Frontal cortex (tissue), 4 donors: ENCODE data around the gene CLCN2. TPM values are rescaled to one million over a fixed set of nuclear protein-coding genes. Genes with fewer than 3 reads are reported as not detected.

Source experiments
- DNase-seq, 2 donors: peaks; one replicate each; pipeline ENCODE4 v3.0.0; 2012; ENCODE audit warnings: low spot score in 2 of 2
- FAIRE-seq: peaks from 2 replicates; lab custom pipeline; 2012; peaks lifted over from hg19 to GRCh38; lab: Jason Lieb, UNC
- small RNA-seq: library from RNA; depleted of rRNA; stranded (forward); fragments of <200 nt; gene quantifications from one replicate; pipeline ENCODE3, GENCODE V24; 2014
- total RNA-seq: library from RNA; depleted of rRNA; stranded (reverse); fragments of >200 nt; gene quantifications from one replicate; pipeline ENCODE4 v1.2.3, GENCODE V29; 2014
- donor health status: control.
- donor health status: control.
- donor health status: control.

Gene CLCN2
- total RNA-seq, 1 donor from 2014 or later, result 7.3 TPM

DNA sequence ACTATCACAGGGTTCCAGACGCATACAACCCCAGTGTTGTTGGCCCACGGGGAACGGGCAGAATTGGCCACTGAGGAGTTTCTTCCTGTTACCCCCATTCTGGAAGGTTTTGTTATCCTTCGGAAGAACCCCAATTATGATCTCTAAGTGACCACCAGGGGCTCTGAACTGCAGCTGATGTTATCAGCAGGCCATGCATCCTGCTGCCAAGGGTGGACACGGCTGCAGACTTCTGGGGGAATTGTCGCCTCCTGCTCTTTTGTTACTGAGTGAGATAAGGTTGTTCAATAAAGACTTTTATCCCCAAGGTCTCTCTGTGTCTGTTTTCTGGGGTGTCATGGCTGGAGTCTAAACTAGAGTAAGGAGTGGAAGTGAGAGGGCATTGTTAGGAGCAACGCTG is 52.7 kb downstream of the CLCN2 start:
- FAIRE-seq (no peak), DNase-seq (no peak)

DNA sequence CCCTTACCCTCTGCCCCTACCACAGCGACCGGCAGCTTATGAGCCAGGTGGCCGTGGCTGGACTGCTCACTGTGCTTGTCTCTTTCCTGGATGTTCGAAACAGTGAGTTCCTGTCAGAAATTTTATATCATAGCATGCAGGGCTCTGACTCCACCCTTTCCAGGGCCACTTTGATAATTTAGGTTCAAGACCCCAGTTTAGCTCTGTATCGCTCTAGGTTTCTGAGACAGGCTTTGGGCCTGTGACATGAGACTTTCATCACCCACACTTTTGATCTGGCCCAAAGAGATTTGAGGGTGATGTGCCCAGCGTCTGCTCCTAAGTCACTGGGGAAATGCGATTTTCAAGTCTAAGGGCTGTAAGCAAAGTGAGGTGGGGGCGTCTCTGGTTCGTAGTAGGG is 53.5 kb downstream of the CLCN2 start:
- DNase-seq, result no peak
- no peak for FAIRE-seq

DNA sequence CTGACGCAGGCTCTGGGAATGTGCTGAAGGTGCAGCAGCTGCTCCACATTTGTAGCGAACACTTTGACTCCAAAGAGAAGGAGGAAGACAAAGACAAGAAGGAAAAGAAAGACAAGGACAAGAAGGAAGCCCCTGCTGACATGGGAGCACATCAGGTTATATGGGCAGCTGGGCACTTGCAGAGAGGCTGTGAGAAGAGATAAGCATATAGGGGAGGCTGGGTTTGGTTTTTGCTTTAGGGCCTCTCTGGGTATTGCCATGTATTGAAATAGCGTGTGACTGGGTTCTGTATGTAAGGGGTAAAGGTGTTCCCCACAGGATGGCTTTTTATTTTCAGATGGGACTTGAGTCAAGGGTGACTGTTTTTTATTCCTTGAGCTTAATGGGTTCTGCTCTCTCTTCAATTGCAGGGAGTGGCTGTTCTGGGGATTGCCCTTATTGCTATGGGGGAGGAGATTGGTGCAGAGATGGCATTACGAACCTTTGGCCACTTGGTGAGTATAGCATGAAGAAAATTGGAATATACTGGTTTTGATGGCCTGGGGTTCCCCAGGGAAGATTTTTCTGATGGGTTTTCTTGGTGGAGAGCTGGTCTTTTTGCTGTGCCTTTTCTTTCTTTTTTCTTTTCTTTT is 54.9 kb downstream of the CLCN2 start:
- DNase-seq (no peak), FAIRE-seq (no peak)

DNA sequence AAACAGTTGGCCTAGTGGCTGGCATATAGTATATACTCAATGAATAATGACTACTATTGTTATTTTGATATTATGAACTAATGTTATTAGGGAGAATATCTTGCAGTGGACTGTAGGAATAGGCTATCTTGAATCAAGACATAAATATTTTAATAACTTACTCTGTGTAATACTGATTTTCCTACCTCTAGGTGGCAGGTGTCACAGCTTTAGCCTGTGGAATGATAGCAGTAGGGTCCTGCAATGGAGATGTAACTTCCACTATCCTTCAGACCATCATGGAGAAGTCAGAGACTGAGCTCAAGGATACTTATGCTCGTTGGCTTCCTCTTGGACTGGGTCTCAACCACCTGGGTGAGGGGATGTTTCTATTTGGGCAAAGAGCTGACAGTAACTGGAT is 55.8 kb downstream of the CLCN2 start:
- DNase-seq (no peak), FAIRE-seq (no peak)

DNA sequence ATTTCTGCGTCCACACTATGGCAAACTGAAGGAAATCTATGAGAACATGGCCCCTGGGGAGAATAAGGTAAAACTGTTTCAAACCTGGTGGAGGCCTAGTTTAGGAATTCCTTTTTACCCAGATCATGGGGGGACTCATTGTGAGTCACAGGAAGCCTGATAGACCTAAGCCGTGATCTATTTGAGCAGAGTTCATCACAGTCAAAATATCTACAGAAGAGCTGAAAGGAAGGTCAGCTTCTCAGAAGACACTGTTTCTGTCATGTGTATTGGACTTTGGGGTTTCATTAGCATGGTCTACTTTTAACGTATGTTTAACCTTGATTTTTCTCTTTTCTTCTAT is 61.1 kb downstream of the CLCN2 start:
- no peak for DNase-seq
- no peak for FAIRE-seq

DNA sequence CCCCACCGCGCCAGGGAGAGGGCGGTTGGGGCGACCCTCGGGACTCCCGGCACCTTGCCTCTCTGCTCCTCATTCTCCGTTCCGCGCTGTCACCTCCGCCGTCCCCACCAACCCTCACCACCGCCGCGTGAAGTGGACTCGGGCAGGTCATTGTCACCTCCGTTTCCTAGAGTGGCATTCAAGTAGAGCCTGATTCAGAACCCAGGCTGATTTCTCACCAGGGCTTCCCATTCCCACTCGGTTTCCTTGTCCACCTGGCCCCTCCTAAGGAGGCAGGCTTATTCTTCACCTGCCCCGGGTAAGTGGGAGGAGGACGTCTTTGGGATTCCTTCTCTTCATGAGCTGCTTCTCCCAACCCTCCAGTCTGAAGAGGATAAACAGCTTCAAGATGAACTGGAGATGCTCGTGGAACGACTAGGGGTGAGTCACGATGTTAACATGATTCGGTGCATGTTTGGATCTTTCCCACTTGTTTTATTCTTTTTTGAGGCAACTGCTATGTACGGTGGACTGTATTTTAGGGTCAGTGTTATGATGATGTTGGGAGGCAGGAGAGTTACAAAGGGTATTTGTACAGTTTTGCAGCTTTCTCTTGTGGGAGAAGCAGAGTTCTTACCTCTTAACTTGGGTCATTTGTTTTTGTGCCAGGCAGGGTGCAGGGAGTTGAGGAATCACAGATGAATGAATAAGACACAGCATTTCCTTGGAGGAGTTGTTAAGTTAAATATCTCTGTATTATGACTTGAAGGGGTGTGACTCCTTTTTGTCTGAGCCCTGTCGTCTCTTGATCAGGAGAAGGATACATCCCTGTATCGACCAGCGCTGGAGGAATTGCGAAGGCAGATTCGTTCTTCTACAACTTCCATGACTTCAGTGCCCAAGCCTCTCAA is 61.7 kb downstream of the CLCN2 start:
- no peak for FAIRE-seq
- no peak for DNase-seq

DNA sequence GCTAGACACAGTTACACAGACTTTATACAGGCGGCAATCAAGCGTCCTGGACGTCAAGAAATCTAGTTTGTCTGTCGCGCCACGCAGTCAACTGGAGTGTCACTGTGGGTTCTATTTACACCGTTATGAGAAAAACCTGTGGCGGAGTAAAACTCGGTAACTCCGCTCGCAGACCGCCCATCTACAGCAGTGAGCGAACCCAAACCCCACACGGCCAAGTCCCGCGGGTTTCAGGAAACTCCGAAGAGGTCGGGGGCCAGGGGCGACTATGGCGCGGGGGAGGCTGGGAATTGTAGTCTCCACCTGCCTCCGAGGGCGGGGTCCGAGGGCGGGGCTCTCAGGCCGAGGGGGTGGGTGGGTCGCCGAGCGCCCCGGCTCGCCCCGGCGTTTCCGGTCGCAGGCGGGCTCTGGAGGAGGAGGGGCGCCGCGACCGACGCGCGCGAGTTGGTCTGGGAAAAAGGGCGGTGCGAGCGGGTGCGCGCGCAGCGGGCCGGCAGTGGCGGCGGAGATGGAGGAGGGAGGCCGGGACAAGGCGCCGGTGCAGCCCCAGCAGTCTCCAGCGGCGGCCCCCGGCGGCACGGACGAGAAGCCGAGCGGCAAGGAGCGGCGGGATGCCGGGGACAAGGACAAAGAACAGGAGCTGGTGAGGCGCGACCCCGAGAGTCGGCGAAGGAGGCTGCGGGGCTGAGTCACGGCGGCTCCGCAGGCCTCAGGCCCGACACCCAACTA is 62.5 kb downstream of the CLCN2 start, which contains the start of gene PSMD2:
Gene PSMD2 (plus strand): TSS at position 483 of the 729 bp plus-strand sequence. CDS start 26 bp downstream, at position 509.
- FAIRE-seq (no peak), DNase-seq (peak; percentile 97 to 99)

DNA sequence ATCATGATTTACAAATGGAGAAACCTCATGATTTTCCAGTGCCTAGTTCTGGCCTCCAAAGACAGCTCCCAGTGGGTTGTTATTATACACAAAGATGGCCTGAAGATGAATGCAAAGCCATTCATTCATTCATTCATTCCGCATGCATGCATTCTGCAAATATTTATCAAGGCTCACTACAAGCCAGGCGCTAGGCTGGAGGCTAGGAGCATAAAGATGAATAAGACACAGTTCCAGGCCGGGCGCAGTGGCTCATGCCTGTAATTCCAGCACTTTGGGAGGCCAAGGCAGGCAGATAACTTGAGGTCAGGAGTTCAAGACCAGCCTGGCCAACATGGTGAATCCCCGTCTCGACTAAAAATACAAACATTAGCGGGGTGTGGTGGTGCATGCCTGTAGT is 64.8 kb downstream of the CLCN2 start:
- no peak for FAIRE-seq
- no peak for DNase-seq

Small RNA genes lying within 50 kb of the gene (small RNA-seq; reads per million reads assigned to genes)
- gene SNORD66, result 451 reads per million, percentile 99 among the genes with 10 or more reads in this experiment

Other genes with a start within 250 kb of the CLCN2 start
- 42.8 TPM for gene EIF2B5, start 226.2 kb downstream of the CLCN2 start, total RNA-seq
- gene DVL3, start 206.2 kb downstream of the CLCN2 start, total RNA-seq, result 34.6 TPM
- gene AP2M1, start 186.8 kb downstream of the CLCN2 start, total RNA-seq, result 344 TPM
- 47.3 TPM for gene ABCF3, start 175.4 kb downstream of the CLCN2 start, total RNA-seq
- 0.41 TPM for gene VWA5B2, start 132.0 kb downstream of the CLCN2 start, total RNA-seq
- 11.0 TPM for gene ALG3, start 112.6 kb downstream of the CLCN2 start, total RNA-seq
- gene EEF1AKMT4, start 111.9 kb downstream of the CLCN2 start, total RNA-seq, result 0.82 TPM
- 4.5 TPM for gene CAMK2N2, start 100.1 kb downstream of the CLCN2 start, total RNA-seq
- 3.7 TPM for gene ECE2, start 85.6 kb downstream of the CLCN2 start, total RNA-seq
- 263 TPM for gene PSMD2, start 62.4 kb downstream of the CLCN2 start, total RNA-seq
- 88.0 TPM for gene EIF4G1, start 47.0 kb downstream of the CLCN2 start, total RNA-seq
- gene FAM131A, start 24.0 kb downstream of the CLCN2 start, total RNA-seq, result 60.7 TPM
- 33.8 TPM for gene POLR2H, start 105 bp upstream of the CLCN2 start, total RNA-seq
- gene THPO, start 16.6 kb upstream of the CLCN2 start, total RNA-seq, result 0.41 TPM
- gene CHRD, start 18.4 kb upstream of the CLCN2 start, total RNA-seq, result 2.0 TPM
- gene EPHB3, start 200.2 kb upstream of the CLCN2 start, total RNA-seq, result 5.7 TPM